Astrocyte (in vitro differentiated cells and primary cell): ENCODE measurements around the gene MUC5AC.
"Not testable (repeated sequence)": the region's sequence is repeated elsewhere in the genome, so short reads cannot be mapped to it uniquely, and the experiment has no call there.

Experiments
- EZH2 ChIP-seq: IDR thresholded peaks from 2 replicates; pipeline ENCODE4 v1.6.1; 2012; ENCODE audit warnings: mild to moderate bottlenecking, low read length, inconsistent platforms; ENCODE audit not compliant: insufficient read depth
- TF ChIP-seq, protein P1 (sequence below): IDR thresholded peaks from 2 replicates; pipeline ENCODE4 v1.5.1; 2011; ENCODE audit warnings: low read depth, mild to moderate bottlenecking, inconsistent platforms, low read length, moderate library complexity; ENCODE audit not compliant: insufficient read depth

DNA sequence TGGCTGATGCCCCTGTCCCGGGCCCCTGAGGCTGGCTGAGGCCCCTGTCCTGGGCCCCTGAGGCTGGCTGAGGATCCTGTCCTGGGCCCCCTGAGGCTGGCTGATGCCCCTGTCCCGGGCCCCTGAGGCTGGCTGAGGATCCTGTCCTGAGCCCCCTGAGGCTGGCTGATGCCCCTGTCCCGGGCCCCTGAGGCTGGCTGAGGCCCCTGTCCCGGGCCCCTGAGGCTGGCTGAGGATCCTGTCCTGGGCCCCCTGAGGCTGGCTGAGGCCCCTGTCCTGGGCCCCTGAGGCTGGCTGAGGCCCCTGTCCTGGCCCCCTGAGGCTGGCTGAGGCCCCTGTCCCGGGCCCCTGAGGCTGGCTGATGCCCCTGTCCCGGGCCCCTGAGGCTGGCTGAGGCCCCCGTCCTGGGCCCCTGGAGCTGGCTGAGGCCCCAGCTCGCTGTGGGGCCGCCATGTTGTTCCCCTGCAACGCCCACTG, 7.1 kb downstream of the MUC5AC start:
- TF ChIP-seq, protein P1, sequence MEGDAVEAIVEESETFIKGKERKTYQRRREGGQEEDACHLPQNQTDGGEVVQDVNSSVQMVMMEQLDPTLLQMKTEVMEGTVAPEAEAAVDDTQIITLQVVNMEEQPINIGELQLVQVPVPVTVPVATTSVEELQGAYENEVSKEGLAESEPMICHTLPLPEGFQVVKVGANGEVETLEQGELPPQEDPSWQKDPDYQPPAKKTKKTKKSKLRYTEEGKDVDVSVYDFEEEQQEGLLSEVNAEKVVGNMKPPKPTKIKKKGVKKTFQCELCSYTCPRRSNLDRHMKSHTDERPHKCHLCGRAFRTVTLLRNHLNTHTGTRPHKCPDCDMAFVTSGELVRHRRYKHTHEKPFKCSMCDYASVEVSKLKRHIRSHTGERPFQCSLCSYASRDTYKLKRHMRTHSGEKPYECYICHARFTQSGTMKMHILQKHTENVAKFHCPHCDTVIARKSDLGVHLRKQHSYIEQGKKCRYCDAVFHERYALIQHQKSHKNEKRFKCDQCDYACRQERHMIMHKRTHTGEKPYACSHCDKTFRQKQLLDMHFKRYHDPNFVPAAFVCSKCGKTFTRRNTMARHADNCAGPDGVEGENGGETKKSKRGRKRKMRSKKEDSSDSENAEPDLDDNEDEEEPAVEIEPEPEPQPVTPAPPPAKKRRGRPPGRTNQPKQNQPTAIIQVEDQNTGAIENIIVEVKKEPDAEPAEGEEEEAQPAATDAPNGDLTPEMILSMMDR, result not testable (repeated sequence)
- TF ChIP-seq EZH2, result not testable (repeated sequence)
